Testis (tissue), 5 donors: ENCODE data around the gene SH2D6. TPM values are rescaled to one million over a fixed set of nuclear protein-coding genes. Genes with fewer than 3 reads are reported as not detected.

Source experiments
- DNase-seq: peaks from one replicate; pipeline ENCODE4 v3.0.0-alpha.2; 2019
- H3K27ac ChIP-seq, 2 donors: fragments of 200-600 bp; sonication (generic); one replicate each; pipeline ENCODE4 v1.5.1; 2019
- H3K27me3 ChIP-seq: fragments of 200-600 bp; sonication (generic); one replicate; pipeline ENCODE4 v1.5.1; 2019
- H3K36me3 ChIP-seq: fragments of 200-600 bp; sonication (generic); one replicate; pipeline ENCODE4 v1.5.1; 2017; ENCODE audit warnings: low read depth; ENCODE audit errors: missing control alignments
- H3K4me1 ChIP-seq: fragments of 200-600 bp; sonication (generic); one replicate; pipeline ENCODE4 v1.5.1; 2019
- H3K4me3 ChIP-seq, 2 donors: fragments of 200-600 bp; sonication (generic); one replicate each; pipeline ENCODE4 v1.5.1; 2017 to 2019
- H3K9me3 ChIP-seq: fragments of 200-600 bp; sonication (generic); one replicate; pipeline ENCODE4 v1.5.1; 2017
- POLR2A ChIP-seq: fragments of 450-650 bp; IDR thresholded peaks from one replicate; pipeline ENCODE4 v1.6.1; 2017; ENCODE audit warnings: antibody characterized with exemption, mild to moderate bottlenecking, moderate library complexity
- WGBS, 2 donors: methylation state at CpG; one replicate each; pipeline ENCODE4 v1.1.5; 2018; 5-methylcytosine and 5-hydroxymethylcytosine counted together
- intact Hi-C: fragments of 100-400 bp; cut with DNase I; formaldehyde crosslinking; loops from one replicate; pipeline ENCODE4 v1.15.1; 2023; ENCODE audit warnings: low total_unique reads
- long read RNA-seq, 2 donors: transcript quantifications; one replicate each; lab custom pipeline, GENCODE V29; 2026
- polyA plus RNA-seq: library from polyadenylated mRNA; stranded (reverse); fragments of 350-450 nt; fragmentation: Illumina TruSeq; extraction: RNeasy Lipid Tissue Mini Kit (QIAGEN cat#74804); gene quantifications from one replicate; pipeline ENCODE4 v1.2.3, GENCODE V29; 2014; ENCODE audit warnings: low read depth, low replicate concordance; ENCODE audit not compliant: insufficient read depth
- total RNA-seq, 2 donors: library from RNA; depleted of rRNA; stranded (reverse); fragments of >200 nt; gene quantifications; one replicate each; pipeline ENCODE4 v1.2.3, GENCODE V29; 2016
- TF ChIP-seq, protein P1 (sequence below), 3 experiments: fragments of 450-650 bp in 2 of 3; fragments of 200-600 bp in 1 of 3; sonication (generic) in 1 of 3; IDR thresholded peaks; one replicate each; pipeline ENCODE4 v1.5.1; 2016 to 2019; ENCODE audit warnings: antibody characterized with exemption in 3 of 3, mild to moderate bottlenecking in 2 of 3, moderate library complexity in 1 of 3

Gene SH2D6
- total RNA-seq (10 to 100 TPM; 11.2 to 13.6 TPM), polyA plus RNA-seq (15.9 TPM)
- long read RNA-seq, donor 1: 0 reads
- long read RNA-seq, donor 2: 0 reads

DNA sequence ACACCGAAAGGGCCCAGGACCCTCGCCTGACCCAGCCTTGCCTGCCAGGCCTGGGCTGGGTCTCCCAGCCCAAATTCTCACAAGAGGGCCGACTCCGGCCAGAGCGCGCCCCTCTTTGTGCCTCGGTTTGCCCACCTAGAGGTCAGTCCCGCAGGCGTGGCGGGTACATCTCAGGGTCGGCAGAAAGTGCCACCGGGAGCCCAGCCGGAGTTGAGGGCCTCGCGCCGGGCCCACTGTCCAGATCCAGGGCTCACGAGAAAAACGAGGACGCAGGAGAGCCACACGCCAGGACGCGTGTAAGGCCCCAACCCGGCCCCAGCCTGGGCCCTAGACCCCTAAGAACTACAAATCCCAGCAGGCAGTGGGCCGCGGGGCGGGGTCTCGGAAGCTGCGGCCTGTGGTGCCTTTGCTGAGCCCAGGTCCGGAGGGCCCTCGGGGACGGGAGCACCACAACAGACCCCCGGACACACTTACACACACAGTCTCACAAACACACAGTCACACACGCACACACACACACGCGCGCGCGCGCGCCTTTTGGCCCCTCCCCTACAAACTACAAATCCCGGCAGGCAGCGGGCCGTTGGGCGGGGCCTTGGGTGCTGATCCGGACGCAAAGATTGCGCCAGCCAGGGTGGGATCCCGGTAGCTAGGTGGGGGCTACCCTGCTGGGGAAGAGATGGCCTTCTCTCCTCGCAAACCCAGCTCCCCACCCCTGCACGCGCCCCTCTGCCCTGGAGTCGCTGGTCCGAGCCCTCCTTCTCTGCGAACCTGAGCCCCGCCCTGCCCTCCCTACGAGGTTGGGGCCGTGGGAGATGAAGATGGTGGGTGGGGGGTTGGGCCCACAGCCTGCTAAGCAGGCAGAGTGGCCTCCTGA is at the start of gene SH2D6:
TSS of gene SH2D6 (plus strand) at position 583 of the 877 bp plus-strand sequence. CDS start 10,752 bp downstream, outside the sequence.
- no peaks in the 10 kb centered on the region for H3K27me3 ChIP-seq
- DNase-seq: peak; percentile 91
- no peaks in the 10 kb centered on the region for H3K36me3 ChIP-seq
- no peaks in the 10 kb centered on the region for H3K9me3 ChIP-seq
- TF ChIP-seq, protein P1, sequence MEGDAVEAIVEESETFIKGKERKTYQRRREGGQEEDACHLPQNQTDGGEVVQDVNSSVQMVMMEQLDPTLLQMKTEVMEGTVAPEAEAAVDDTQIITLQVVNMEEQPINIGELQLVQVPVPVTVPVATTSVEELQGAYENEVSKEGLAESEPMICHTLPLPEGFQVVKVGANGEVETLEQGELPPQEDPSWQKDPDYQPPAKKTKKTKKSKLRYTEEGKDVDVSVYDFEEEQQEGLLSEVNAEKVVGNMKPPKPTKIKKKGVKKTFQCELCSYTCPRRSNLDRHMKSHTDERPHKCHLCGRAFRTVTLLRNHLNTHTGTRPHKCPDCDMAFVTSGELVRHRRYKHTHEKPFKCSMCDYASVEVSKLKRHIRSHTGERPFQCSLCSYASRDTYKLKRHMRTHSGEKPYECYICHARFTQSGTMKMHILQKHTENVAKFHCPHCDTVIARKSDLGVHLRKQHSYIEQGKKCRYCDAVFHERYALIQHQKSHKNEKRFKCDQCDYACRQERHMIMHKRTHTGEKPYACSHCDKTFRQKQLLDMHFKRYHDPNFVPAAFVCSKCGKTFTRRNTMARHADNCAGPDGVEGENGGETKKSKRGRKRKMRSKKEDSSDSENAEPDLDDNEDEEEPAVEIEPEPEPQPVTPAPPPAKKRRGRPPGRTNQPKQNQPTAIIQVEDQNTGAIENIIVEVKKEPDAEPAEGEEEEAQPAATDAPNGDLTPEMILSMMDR (IDR thresholded peaks at IDR 0.05): no peak
- peak; percentile 13 for TF ChIP-seq POLR2A
- peak within 1 kb of the TSS; percentile 95 to 97 for H3K27ac ChIP-seq
- H3K4me3 ChIP-seq: peak within 1 kb of the TSS; percentile 83 to 84
- peaks cover 38% of the 10 kb centered on the region for H3K4me1 ChIP-seq
- intact Hi-C loops: no loop called here
- WGBS, 2 donors: 0 to 15% methylated on average over 1 to 54 of the region's 57 CpGs

DNA sequence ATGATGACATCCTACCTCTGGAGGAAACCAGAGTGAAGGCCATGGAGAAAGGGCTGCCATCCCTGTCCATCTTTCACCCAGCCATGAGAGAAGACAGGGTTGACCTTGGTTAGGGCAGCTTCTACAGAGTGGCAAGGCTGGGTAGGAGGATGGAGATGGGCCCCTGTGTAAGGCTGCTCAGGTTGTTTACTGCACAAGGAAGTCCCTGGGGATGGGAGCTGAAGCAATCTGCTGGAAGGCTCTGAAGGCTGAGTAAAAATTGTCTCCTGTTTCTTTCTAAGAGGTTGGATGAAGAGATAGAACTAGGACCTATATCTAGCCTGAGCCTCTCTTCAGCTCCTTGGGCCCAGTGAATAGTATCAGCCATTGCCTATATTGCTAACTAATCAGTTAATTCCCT is 49.6 kb upstream of the SH2D6 start:
- no peaks in the 10 kb centered on the region for H3K4me1 ChIP-seq
- intact Hi-C loops: no loop called here
- H3K27ac ChIP-seq: no peak overlapping the region
- no peaks in the 10 kb centered on the region for H3K36me3 ChIP-seq
- H3K4me3 ChIP-seq: no peak overlapping the region
- TF ChIP-seq, protein P1 (IDR thresholded peaks at IDR 0.05): no peak
- TF ChIP-seq POLR2A: no peak
- no peaks in the 10 kb centered on the region for H3K9me3 ChIP-seq
- no peak for DNase-seq
- no peaks in the 10 kb centered on the region for H3K27me3 ChIP-seq

DNA sequence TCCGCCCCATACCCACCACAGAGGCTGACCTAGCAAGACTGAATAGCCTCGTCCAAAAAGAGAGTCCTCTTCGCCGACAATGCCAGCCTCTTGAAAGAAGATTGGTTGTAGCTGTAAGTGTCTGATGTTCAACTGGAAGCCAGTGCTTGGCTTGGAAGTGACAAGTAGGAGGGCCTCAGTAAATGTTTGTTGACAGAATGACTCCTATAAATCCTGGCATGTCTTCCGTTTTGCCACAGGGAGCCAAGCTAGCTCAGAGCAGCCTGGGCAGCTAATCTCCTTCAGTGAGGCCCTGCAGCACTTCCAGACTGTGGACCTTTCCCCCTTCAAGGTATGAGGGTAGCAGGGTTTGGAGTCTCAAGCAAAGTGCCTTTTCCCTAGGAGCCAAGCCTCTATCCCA is 49.0 kb upstream of the SH2D6 start:
- WGBS, 2 donors: 71 to 83% methylated on average over 5 of the region's 5 CpGs
- no peak overlapping the region for H3K4me3 ChIP-seq
- no peak overlapping the region for H3K27ac ChIP-seq
- no peak for DNase-seq
- no peaks in the 10 kb centered on the region for H3K27me3 ChIP-seq
- H3K4me1 ChIP-seq: no peaks in the 10 kb centered on the region
- no peaks in the 10 kb centered on the region for H3K9me3 ChIP-seq
- TF ChIP-seq POLR2A: no peak
- TF ChIP-seq, protein P1 (IDR thresholded peaks at IDR 0.05): no peak
- intact Hi-C loops: no loop called here
- H3K36me3 ChIP-seq: no peaks in the 10 kb centered on the region

DNA sequence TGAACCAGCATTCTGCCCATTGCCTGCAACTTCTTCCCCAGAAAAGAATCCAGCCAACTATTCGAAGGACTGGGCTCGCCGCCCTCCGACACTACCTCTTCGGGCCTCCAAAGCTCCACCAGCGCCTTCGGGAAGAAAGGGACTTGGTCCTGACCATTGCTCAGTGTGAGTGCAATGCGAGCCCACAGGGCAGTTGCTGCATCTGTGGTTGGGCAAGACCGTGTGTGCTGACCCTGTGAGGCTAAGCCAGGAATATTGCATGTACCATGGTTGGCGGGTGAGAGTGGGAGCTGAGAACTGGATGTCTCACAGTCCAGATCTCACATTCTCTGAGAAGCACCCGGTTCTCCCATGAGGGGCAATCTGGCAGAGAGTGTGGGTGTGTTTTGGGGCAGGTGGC is 47.5 kb upstream of the SH2D6 start:
- 94 to 98% methylated on average over 3 to 11 of the region's 11 CpGs for WGBS, 2 donors
- H3K4me1 ChIP-seq: no peaks in the 10 kb centered on the region
- H3K9me3 ChIP-seq: no peaks in the 10 kb centered on the region
- H3K27ac ChIP-seq: no peak overlapping the region
- TF ChIP-seq, protein P1 (IDR thresholded peaks at IDR 0.05): no peak
- no peak overlapping the region for H3K4me3 ChIP-seq
- no peak for DNase-seq
- intact Hi-C loops: no loop called here
- no peaks in the 10 kb centered on the region for H3K27me3 ChIP-seq
- H3K36me3 ChIP-seq: no peaks in the 10 kb centered on the region
